Body of pancreas (tissue), 4 donors: ENCODE results near the gene GGTA1. TPM values are rescaled to one million over a fixed set of nuclear protein-coding genes. Genes with fewer than 3 reads are reported as not detected.

Experiments used
- ATAC-seq: fragments of 150-250 bp; one replicate; pipeline ENCODE4 v1.9.1; 2016
- DNase-seq, 4 donors: peaks; one replicate each; pipeline ENCODE4 v3.0.0-alpha.2; 2019
- H3K27ac ChIP-seq, 4 donors: fragments of 200-600 bp; sonication (generic); 1 replicate in 3 of 4; 2 replicates in 1 of 4; pipeline versions ENCODE4 v1.5.1 to v1.6.1; 2016 to 2019; ENCODE audit warnings: mild to moderate bottlenecking in 1 of 4, mixed read lengths in 1 of 4, moderate library complexity in 1 of 4
- H3K27me3 ChIP-seq, 2 donors: fragments of 200-600 bp; sonication (generic); one replicate each; pipeline ENCODE4 v1.6.0; 2016; ENCODE audit warnings: mild to moderate bottlenecking in 1 of 2
- H3K36me3 ChIP-seq, 2 donors: fragments of 200-600 bp; sonication (generic); replicated peaks in 1 of 2; 2 replicates each; pipeline ENCODE4 v1.5.1; 2016; ENCODE audit warnings: low read depth in 2 of 2; ENCODE audit not compliant: insufficient read depth in 1 of 2
- H3K4me1 ChIP-seq: fragments of 200-600 bp; sonication (generic); one replicate; pipeline ENCODE4 v1.6.0; 2016
- H3K4me3 ChIP-seq, 2 donors: fragments of 200-600 bp; sonication (generic); 1 replicate in 1 of 2; 2 replicates in 1 of 2; pipeline ENCODE4 v1.5.1; 2016 to 2019
- H3K9me3 ChIP-seq, 3 donors: fragments of 200-600 bp; sonication (generic); 1 replicate in 2 of 3; 2 replicates in 1 of 3; pipeline ENCODE4 v1.5.1; 2016
- POLR2A ChIP-seq, 3 donors: fragments of 450-650 bp; IDR thresholded peaks; one replicate each; pipeline ENCODE4 v1.6.1; 2016; ENCODE audit warnings: antibody characterized with exemption in 3 of 3, mild to moderate bottlenecking in 2 of 3
- WGBS, 2 donors: methylation state at CpG; one replicate each; pipeline ENCODE4 v1.1.5; 2017; 5-methylcytosine and 5-hydroxymethylcytosine counted together
- intact Hi-C: fragments of 100-400 bp; cut with DNase I; formaldehyde crosslinking; loops from one replicate; pipeline ENCODE4 v1.15.1; 2023
- total RNA-seq, 2 donors: library from RNA; depleted of rRNA; stranded (reverse); fragments of >200 nt; gene quantifications; one replicate each; pipeline ENCODE4 v1.1.0, GENCODE V29; 2016
- TF ChIP-seq, protein P1 (sequence below), 7 experiments: fragments of 450-650 bp in 4 of 7; fragments of 200-600 bp in 3 of 7; sonication (generic) in 3 of 7; IDR thresholded peaks; one replicate each; pipeline ENCODE4 v1.5.1; 2016 to 2019; ENCODE audit warnings: antibody characterized with exemption in 7 of 7

Gene GGTA1
- total RNA-seq, 2 donors from 2014 or later: 2.3 to 2.6 TPM

DNA sequence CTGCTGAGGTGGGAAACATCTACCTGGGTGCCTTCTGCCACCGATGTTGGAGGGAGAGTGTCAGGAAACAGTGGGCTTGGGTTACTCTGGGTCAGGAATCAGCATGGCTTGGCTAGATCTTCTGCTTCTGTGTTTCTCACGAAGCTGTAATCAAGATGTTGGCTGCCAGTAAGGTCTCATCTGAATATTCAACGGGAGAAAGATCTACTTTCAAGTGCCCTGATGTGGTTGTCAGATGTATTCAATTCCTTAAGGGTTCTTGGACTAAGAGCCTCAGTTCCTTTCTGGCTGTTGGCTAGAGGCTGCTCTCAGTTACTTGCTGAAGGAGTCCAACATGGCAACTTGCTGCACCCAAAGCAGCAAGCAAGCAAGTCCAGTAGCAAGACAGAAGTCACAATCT, 87.7 kb downstream of the GGTA1 start:
- WGBS, 2 donors: 68 to 77% methylated on average over 3 of the region's 3 CpGs
- no peaks in the 10 kb centered on the region for H3K9me3 ChIP-seq
- no peak for ATAC-seq
- H3K27me3 ChIP-seq: no peaks in the 10 kb centered on the region
- DNase-seq: no peak
- no peak overlapping the region for H3K27ac ChIP-seq
- TF ChIP-seq, protein P1, sequence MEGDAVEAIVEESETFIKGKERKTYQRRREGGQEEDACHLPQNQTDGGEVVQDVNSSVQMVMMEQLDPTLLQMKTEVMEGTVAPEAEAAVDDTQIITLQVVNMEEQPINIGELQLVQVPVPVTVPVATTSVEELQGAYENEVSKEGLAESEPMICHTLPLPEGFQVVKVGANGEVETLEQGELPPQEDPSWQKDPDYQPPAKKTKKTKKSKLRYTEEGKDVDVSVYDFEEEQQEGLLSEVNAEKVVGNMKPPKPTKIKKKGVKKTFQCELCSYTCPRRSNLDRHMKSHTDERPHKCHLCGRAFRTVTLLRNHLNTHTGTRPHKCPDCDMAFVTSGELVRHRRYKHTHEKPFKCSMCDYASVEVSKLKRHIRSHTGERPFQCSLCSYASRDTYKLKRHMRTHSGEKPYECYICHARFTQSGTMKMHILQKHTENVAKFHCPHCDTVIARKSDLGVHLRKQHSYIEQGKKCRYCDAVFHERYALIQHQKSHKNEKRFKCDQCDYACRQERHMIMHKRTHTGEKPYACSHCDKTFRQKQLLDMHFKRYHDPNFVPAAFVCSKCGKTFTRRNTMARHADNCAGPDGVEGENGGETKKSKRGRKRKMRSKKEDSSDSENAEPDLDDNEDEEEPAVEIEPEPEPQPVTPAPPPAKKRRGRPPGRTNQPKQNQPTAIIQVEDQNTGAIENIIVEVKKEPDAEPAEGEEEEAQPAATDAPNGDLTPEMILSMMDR (IDR thresholded peaks at IDR 0.05): no peak
- no peak for TF ChIP-seq POLR2A (IDR thresholded peaks at IDR 0.05)
- intact Hi-C loops: no loop called here
- H3K36me3 ChIP-seq: no peaks in the 10 kb centered on the region
- H3K4me3 ChIP-seq: no peak overlapping the region
- no peaks in the 10 kb centered on the region for H3K4me1 ChIP-seq

DNA sequence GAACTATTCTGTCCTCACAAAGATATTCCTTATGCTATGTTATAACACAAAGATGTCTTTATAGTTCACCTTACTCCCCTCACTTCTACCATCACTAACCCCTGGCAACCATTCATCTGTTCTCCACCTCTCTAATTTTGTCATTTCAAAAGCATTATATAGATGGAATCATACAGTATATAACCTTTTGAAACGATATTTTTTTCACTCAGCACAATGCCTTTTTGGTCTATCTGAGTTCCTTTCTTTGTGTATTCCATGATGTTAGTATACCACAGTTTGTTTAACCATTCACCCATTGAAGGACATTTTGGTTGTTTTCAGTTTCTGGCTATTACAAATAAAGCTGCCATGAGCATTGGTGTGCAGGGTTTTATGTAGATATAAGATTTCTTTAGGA, 93.7 kb downstream of the GGTA1 start:
- Histone ChIP-seq H3K4me1 (no peaks in the 10 kb centered on the region), H3K36me3 (no peaks in the 10 kb centered on the region), H3K27ac (no peak overlapping the region), H3K4me3 (no peak overlapping the region), H3K27me3 (no peaks in the 10 kb centered on the region), H3K9me3 (no peaks in the 10 kb centered on the region)
- ATAC-seq: no peak
- TF ChIP-seq, protein P1 (IDR thresholded peaks at IDR 0.05): no peak
- no peak for TF ChIP-seq POLR2A (IDR thresholded peaks at IDR 0.05)
- no peak for DNase-seq
- intact Hi-C loops: loop anchor here (10.0 kb wide), 1 partner anchor 191 kb away; no protein-coding TSS in a partner anchor
- 41 to 69% methylated on average over 1 of the region's 1 CpG for WGBS, 2 donors

Other genes starting within 250 kb of the GGTA1 start
- 100 to 1,000 TPM; 328 to 753 TPM for gene GSN, start 231.7 kb downstream of the GGTA1 start, total RNA-seq
- gene STOM, start 129.6 kb downstream of the GGTA1 start, total RNA-seq: 10 to 100 TPM; 59.9 to 70.5 TPM
- 10 to 100 TPM; 25.2 to 34.9 TPM for gene DAB2IP, start 151.8 kb upstream of the GGTA1 start, total RNA-seq